MG63 (cell line): ENCODE measurements around the gene TMSB15A. TPM values are rescaled to one million over a fixed set of nuclear protein-coding genes. Genes with fewer than 3 reads are reported as not detected.

Source experiments
- total RNA-seq: library from RNA; depleted of rRNA; stranded (reverse); fragments of >200 nt; shearing (Covaris generic); gene quantifications from 2 replicates; pipeline ENCODE4 v1.2.3, GENCODE V29; 2014; ENCODE audit warnings: low replicate concordance; rRNA removed

The TMSB15A gene
- total RNA-seq, 1 experiment from 2014 or later, result not detected

Other genes with a start within 250 kb of the TMSB15A start
- not detected in 2 replicates for gene NXF2B, start 76.7 kb downstream of the TMSB15A start, total RNA-seq
- not detected in 2 replicates for gene TCP11X2, start 44.9 kb downstream of the TMSB15A start, total RNA-seq
- 2.9 and 6.6 TPM in 2 replicates for gene ARMCX5, start 82.8 kb upstream of the TMSB15A start, total RNA-seq
- gene GPRASP1, start 134.7 kb upstream of the TMSB15A start, total RNA-seq, result 0.10 TPM in 1 of 2 replicates, not detected in the other
- gene GPRASP2, start 195.7 kb upstream of the TMSB15A start, total RNA-seq, result 4.3 and 11.3 TPM in 2 replicates
- 0.95 and 1.9 TPM in 2 replicates for gene GPRASP3, start 204.0 kb upstream of the TMSB15A start, total RNA-seq